GM18508 (cell line): Measurements from ENCODE around the gene SRY.
"Not testable (repeated sequence)": the region's sequence is repeated elsewhere in the genome, so short reads cannot be mapped to it uniquely, and the experiment has no call there.

Source experiments
- ATAC-seq: cut with Tn5 transposase; IDR thresholded peaks from one replicate; pipeline ENCODE4 v1.9.1; 2021; ENCODE audit warnings: moderate number of reproducible peaks; ENCODE audit not compliant: insufficient read depth, unreplicated experiment

The SRY gene

GRCh38 chrY:2787600-2787999 lies at the start of gene SRY:
Gene SRY (minus strand): TSS chrY:2787682. CDS start chrY:2787603, 79 bp downstream.
- ATAC-seq, result no peak

GRCh38 chrY:2837078-2837477 lies 49.6 kb upstream of the SRY start:
- ATAC-seq, result no peak

DNA sequence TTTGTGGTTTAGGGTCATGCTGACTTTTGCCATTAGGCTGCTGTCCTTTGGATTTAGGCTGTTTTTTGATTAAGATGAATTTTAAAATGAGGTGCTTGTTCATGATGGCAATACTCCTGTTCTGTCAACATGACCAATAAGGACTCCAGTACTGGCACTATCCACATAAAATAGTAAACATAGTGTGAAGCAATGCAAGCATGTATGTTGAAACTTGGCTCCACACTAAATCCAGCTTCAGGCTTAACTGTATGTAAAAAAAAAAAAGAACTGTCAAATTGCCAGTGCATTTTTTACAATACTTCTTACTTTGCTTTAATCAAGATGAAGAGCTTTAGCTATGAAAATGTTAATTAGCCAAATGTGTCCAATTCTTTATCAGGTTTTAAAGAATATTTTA lies 47.7 kb upstream of the SRY start:
- no peak for ATAC-seq

- ATAC-seq, result no peak
These were observed 41.0 kb upstream of the SRY start for GRCh38 chrY:2828497-2828896.

DNA sequence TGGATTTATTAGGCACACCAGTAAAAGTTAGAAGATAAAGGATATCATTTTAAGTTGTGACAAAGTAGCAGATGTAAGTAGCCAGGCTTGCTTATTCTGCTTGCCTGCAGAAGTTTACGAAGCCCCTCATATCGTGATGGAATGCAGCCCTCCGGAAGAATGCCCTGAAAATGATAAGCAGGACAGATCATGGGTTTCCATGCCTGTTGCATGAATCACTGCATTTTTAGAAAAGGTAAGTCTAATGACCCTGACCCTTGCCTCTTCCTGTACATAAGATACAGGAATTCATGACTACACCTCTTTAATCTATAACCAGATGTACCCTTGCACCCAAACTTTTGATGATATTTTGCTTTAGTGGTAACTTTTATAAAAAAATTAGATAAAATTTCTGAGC lies 37.0 kb upstream of the SRY start:
- ATAC-seq, result no peak

DNA sequence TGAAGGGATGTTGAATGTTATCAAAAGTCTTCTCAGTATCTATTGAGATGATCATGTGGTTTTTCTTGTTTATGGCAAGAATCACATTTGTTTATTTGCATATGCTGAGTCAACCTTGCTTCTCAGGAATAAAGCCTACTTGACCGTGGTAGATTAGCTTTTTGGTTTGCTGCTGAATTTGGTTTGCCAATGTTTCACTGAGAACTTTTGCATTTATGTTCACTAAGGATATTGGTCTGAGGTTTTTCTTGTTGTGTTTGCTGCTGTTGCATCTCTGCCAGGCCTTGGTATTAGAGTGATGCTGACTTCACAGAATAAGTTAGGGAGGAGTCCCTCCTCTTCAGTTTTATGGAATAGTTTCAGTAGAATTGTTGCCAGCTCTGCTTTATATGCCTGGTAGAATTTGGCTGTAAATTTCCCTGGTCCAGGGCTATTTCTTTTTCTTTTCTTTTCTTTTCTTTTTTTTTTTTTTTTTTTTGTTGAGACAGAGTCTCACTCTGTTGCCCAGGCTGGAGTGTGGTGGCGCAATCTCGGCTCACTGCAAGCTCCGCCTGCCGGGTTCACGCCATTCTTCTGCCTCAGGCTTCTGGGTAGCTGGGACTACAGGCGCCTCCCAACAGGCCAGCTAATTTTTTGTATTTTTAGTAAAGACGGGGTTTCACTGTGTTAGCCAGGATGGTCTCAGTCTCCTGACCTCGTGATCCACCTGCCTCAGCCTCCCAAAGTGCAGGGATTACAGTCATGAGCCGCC lies 29.8 kb upstream of the SRY start:
- not testable (repeated sequence) for ATAC-seq

DNA sequence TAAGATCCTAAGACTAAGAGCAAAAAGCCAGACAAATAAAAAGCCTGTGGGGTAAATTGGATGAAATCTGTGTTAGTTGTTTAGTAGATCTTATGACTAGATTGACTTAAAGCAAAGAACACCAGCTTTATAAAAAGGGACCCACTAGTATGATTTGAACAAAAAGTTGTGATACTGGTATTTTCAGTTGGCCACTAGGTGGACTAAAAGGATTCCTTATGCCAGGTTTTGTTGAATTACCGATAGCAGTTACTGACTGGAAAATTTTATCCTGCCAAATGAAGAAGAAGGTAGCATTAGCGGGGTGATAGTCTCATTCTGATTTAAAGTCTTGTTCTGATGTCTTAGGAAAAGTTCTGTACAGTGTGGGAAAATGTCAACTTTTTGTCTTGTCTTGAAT lies 12.8 kb upstream of the SRY start:
- no peak for ATAC-seq

GRCh38 chrY:2797991-2798390 lies 10.5 kb upstream of the SRY start:
- ATAC-seq, result no peak

DNA sequence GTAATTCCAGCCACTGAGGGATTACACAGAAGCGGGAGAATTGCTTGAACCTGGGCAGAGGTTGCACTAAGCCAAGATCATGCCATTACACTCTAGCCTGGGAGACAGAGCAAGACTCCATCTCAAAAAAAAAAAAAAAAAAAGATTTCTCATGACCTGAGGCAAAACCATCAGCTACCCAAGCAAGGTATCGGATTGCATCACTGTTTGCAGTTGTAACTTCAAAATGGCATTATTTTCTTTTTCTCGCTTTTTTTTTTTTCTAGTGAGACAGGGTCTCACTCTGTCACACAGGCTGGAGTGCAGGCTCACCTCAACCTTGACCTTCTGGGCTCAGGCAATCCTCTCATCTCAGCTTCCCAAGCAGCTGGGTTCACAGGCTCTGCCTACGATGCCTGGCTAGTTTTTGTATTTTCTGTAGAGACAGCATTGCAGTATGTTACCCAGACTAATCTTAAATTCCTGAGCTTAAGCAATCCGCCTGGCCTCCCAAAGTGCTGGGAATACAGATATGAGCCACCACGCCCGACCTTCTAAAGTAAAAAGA lies 9.6 kb upstream of the SRY start:
- ATAC-seq, result no peak

DNA sequence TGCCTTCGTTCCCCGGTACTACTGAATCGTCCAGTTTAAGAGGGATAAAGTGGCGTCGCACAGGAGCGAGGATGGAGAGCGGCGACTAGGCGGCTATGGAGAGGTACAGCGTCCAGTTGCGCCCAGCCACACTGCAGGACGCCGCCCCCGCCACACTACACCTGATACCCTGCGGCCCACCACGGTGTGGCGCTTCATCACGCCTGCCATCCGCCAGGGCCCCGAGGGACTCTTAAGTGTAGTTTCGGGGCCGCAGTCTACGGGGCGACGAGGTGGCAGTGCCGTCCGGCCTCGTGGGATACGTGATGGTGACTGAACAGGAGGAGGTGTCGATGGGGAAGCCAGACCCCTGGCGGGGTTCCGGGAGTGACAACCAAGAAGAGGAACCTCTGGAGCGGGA lies 2.3 kb upstream of the SRY start:
- ATAC-seq, result no peak

DNA sequence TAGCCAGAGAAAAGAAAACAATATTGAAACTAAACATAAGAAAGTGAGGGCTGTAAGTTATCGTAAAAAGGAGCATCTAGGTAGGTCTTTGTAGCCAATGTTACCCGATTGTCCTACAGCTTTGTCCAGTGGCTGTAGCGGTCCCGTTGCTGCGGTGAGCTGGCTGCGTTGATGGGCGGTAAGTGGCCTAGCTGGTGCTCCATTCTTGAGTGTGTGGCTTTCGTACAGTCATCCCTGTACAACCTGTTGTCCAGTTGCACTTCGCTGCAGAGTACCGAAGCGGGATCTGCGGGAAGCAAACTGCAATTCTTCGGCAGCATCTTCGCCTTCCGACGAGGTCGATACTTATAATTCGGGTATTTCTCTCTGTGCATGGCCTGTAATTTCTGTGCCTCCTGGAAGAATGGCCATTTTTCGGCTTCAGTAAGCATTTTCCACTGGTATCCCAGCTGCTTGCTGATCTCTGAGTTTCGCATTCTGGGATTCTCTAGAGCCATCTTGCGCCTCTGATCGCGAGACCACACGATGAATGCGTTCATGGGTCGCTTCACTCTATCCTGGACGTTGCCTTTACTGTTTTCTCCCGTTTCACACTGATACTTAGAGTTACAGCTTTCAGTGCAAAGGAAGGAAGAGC lies 488 bp downstream of the SRY start:
- no peak for ATAC-seq
